IMR-90 (cell line): ENCODE measurements around the gene FOXC1. TPM values are rescaled to one million over a fixed set of nuclear protein-coding genes. Genes with fewer than 3 reads are reported as not detected.
A peak's percentile ranks its signal among the peaks of the same experiment; 100 is the strongest.

Experiments
- ATAC-seq: fragments of 200-7000 bp; cut with Tn5 transposase; 2 replicates; pipeline ENCODE4 v1.9.1; 2020; ENCODE audit warnings: low read depth, mild to moderate bottlenecking, moderate library complexity
- BruUV-seq: library from RNA; stranded (reverse); fragments of 400-500 nt; replicated peaks from 2 replicates; lab custom pipeline; 2021; lab: Mats Ljungman, UMichigan
- CTCF ChIA-PET: fragments of 300-600 bp; formaldehyde crosslinking; extraction: SDS; loops from one replicate; lab custom pipeline; 2021; ENCODE audit warnings: antibody characterized with exemption; lab: Yijun Ruan, JAX
- POLR2A ChIA-PET: fragments of 300-600 bp; sonication (Branson Sonifier 250); formaldehyde crosslinking; loops from one replicate; lab custom pipeline; 2022; ENCODE audit warnings: antibody characterized with exemption; ENCODE audit not compliant: unreplicated experiment; lab: Charles Lee
- DNase-seq: peaks from one replicate; pipeline ENCODE4 v3.0.0; 2013
- H2AFZ ChIP-seq: replicated peaks from 2 replicates; pipeline ENCODE3; 2013; ENCODE audit warnings: low read length, mild to moderate bottlenecking; ENCODE audit not compliant: poor library complexity
- H2AK5ac ChIP-seq: 2 replicates; pipeline ENCODE4 v1.6.1; 2013; ENCODE audit warnings: low read depth, low read length, inconsistent platforms
- H2AK9ac ChIP-seq: replicated peaks from 2 replicates; pipeline ENCODE3; 2013; ENCODE audit warnings: mild to moderate bottlenecking, low read depth, low read length, moderate library complexity; ENCODE audit not compliant: poor library complexity
- H2BK120ac ChIP-seq: 2 replicates; pipeline ENCODE4 v1.6.1; 2013; ENCODE audit warnings: low read depth, low read length, inconsistent platforms
- H2BK15ac ChIP-seq: 3 replicates; pipeline ENCODE4 v1.6.1; 2013; ENCODE audit warnings: low read depth, low read length, inconsistent platforms
- H2BK20ac ChIP-seq: 2 replicates; pipeline ENCODE4 v1.6.1; 2013; ENCODE audit warnings: low read depth, mild to moderate bottlenecking, inconsistent platforms, low read length, moderate library complexity
- H2BK5ac ChIP-seq: 2 replicates; pipeline ENCODE4 v1.6.1; 2013; ENCODE audit warnings: mild to moderate bottlenecking, low read depth, low read length, inconsistent platforms; ENCODE audit not compliant: poor library complexity, severe bottlenecking
- H3K14ac ChIP-seq: replicated peaks from 2 replicates; pipeline ENCODE4 v1.6.1; 2013; ENCODE audit warnings: low read depth, low read length, inconsistent platforms
- H3K18ac ChIP-seq: 2 replicates; pipeline ENCODE4 v1.6.1; 2013; ENCODE audit warnings: low read depth, low read length, control low read depth
- H3K23ac ChIP-seq: 2 replicates; pipeline ENCODE4 v1.6.1; 2013; ENCODE audit warnings: low read depth, low read length, inconsistent platforms
- H3K27ac ChIP-seq: 2 replicates; pipeline ENCODE4 v1.5.1; 2013; ENCODE audit warnings: mild to moderate bottlenecking, control low read depth, low read length; ENCODE audit not compliant: insufficient read depth
- H3K27me3 ChIP-seq: 2 replicates; pipeline ENCODE4 v1.6.1; 2013; ENCODE audit warnings: low read length; ENCODE audit not compliant: control insufficient read depth, insufficient read depth
- H3K36me3 ChIP-seq: 2 replicates; pipeline ENCODE4 v1.6.1; 2013; ENCODE audit warnings: low read length, mixed read lengths; ENCODE audit not compliant: control insufficient read depth, insufficient read depth
- H3K4ac ChIP-seq: 2 replicates; pipeline ENCODE4 v1.6.1; 2013; ENCODE audit warnings: low read depth, low read length, inconsistent platforms
- H3K4me1 ChIP-seq: 2 replicates; pipeline ENCODE4 v1.6.1; 2013; ENCODE audit warnings: low read length, mixed read lengths; ENCODE audit not compliant: control insufficient read depth, insufficient read depth
- H3K4me2 ChIP-seq: 2 replicates; pipeline ENCODE4 v1.6.1; 2013; ENCODE audit warnings: low read depth, mild to moderate bottlenecking, control low read depth, low read length, moderate library complexity
- H3K4me3 ChIP-seq: 2 replicates; pipeline ENCODE4 v1.5.1; 2013; ENCODE audit warnings: low read depth, mild to moderate bottlenecking, control low read depth, low read length, moderate library complexity; ENCODE audit not compliant: insufficient read depth
- H3K56ac ChIP-seq: 2 replicates; pipeline ENCODE4 v1.6.1; 2013; ENCODE audit warnings: low read length, inconsistent platforms; ENCODE audit not compliant: insufficient read depth; ENCODE audit errors: extremely low read depth
- H3K79me1 ChIP-seq, 2 experiments: 2 replicates each; pipeline ENCODE4 v1.6.1; 2013; ENCODE audit warnings: low read length in 2 of 2, inconsistent platforms in 1 of 2, low read depth in 1 of 2
- H3K9ac ChIP-seq: 2 replicates; pipeline ENCODE4 v1.6.1; 2013; ENCODE audit warnings: low read depth, low read length, control low read depth
- H3K9me1 ChIP-seq: 2 replicates; pipeline ENCODE4 v1.6.1; 2013; ENCODE audit warnings: low read length, inconsistent platforms; ENCODE audit not compliant: insufficient read depth
- H3K9me3 ChIP-seq: 2 replicates; pipeline ENCODE4 v1.6.1; 2013; ENCODE audit warnings: low read length; ENCODE audit not compliant: control insufficient read depth, insufficient read depth
- H4K20me1 ChIP-seq: 2 replicates; pipeline ENCODE4 v1.6.1; 2013; ENCODE audit warnings: low read length, inconsistent platforms; ENCODE audit not compliant: insufficient read depth
- H4K5ac ChIP-seq: 2 replicates; pipeline ENCODE4 v1.6.1; 2013; ENCODE audit warnings: mild to moderate bottlenecking, low read depth, low read length, control low read depth
- H4K8ac ChIP-seq, 2 experiments: 2 replicates each; pipeline ENCODE4 v1.6.1; 2013; ENCODE audit warnings: low read depth in 2 of 2, low read length in 2 of 2, control low read depth in 1 of 2, inconsistent platforms in 1 of 2
- H4K91ac ChIP-seq: 2 replicates; pipeline ENCODE4 v1.6.1; 2013; ENCODE audit warnings: low read depth, low read length, inconsistent platforms; ENCODE audit not compliant: insufficient read depth
- BHLHE40 ChIP-seq: fragments of 150-350 bp; IDR thresholded peaks from 2 replicates; pipeline ENCODE4 v1.6.1; 2016; ENCODE audit warnings: mild to moderate bottlenecking, low read depth, low read length
- CEBPB ChIP-seq: IDR thresholded peaks from 2 replicates; pipeline ENCODE4 v1.6.1; 2012; ENCODE audit warnings: low read depth, low read length, improper control_type of control experiment
- CHD1 ChIP-seq: IDR thresholded peaks from 2 replicates; pipeline ENCODE4 v1.6.1; 2012; ENCODE audit warnings: low read depth, low read length, improper control_type of control experiment
- FOS ChIP-seq: fragments of 150-350 bp; IDR thresholded peaks from 2 replicates; pipeline ENCODE4 v1.6.1; 2016; ENCODE audit warnings: low read depth, low read length
- MAFK ChIP-seq: IDR thresholded peaks from 2 replicates; pipeline ENCODE4 v1.6.1; 2012; ENCODE audit warnings: low read depth, low read length, improper control_type of control experiment
- MAZ ChIP-seq: IDR thresholded peaks from 2 replicates; pipeline ENCODE4 v1.6.1; 2012; ENCODE audit warnings: low read depth, mild to moderate bottlenecking, low read length, improper control_type of control experiment, moderate library complexity, borderline replicate concordance
- MXI1 ChIP-seq: IDR thresholded peaks from 2 replicates; pipeline ENCODE4 v1.6.1; 2012; ENCODE audit warnings: low read depth, mild to moderate bottlenecking, low read length, moderate library complexity, borderline replicate concordance
- NFE2L2 ChIP-seq: fragments of 150-350 bp; IDR thresholded peaks from 2 replicates; pipeline ENCODE4 v1.6.1; 2016; ENCODE audit warnings: low read depth, mild to moderate bottlenecking, low read length
- POLR2A ChIP-seq: IDR thresholded peaks from 2 replicates; pipeline ENCODE4 v1.6.1; 2012; ENCODE audit warnings: mild to moderate bottlenecking, low read depth, low read length
- RAD21 ChIP-seq: IDR thresholded peaks from 2 replicates; pipeline ENCODE4 v1.6.1; 2012; ENCODE audit warnings: low read length, improper control_type of control experiment
- RCOR1 ChIP-seq: IDR thresholded peaks from 2 replicates; pipeline ENCODE4 v1.6.1; 2012; ENCODE audit warnings: mild to moderate bottlenecking, low read length, improper control_type of control experiment; ENCODE audit not compliant: insufficient replicate concordance
- RFX5 ChIP-seq: IDR thresholded peaks from 2 replicates; pipeline ENCODE4 v1.8.0; 2012; ENCODE audit warnings: low read depth, mild to moderate bottlenecking, low read length, moderate library complexity
- SMC3 ChIP-seq: fragments of 150-350 bp; IDR thresholded peaks from 2 replicates; pipeline ENCODE4 v1.6.1; 2016; ENCODE audit warnings: low read depth, mild to moderate bottlenecking, antibody characterized with exemption, low read length, moderate library complexity
- WGBS, 2 experiments: methylation state at CpG; one replicate each; pipeline versions ENCODE4 v1.1.5 to v1.1.7; 2013; ENCODE audit warnings: missing lambda C conversion rate in 2 of 2; ENCODE audit not compliant: insufficient read length in 1 of 2; ENCODE audit errors: extremely low coverage in 2 of 2; 5-methylcytosine and 5-hydroxymethylcytosine counted together
- dilution Hi-C: fragments of 300-500 bp; cut with HindIII; formaldehyde crosslinking; loops from one replicate; pipeline ENCODE4 v1.14.3; 2018; ENCODE audit warnings: low sequenced_read_pairs; ENCODE audit not compliant: unreplicated experiment
- in situ Hi-C: fragments of 300-500 bp; cut with MboI; formaldehyde crosslinking; loops from 3 replicates; pipeline ENCODE4 v1.14.3; 2019; ENCODE audit warnings: low sequenced_read_pairs, inconsistent platforms, mixed read lengths
- intact Hi-C: fragments of 100-400 bp; cut with micrococcal nuclease; formaldehyde crosslinking; loops from 2 replicates; pipeline ENCODE4 v1.10.0; 2022
- polyA plus RNA-seq, 3 experiments: library from polyadenylated mRNA; depleted of rRNA; stranded (reverse); fragments of >200 nt; gene quantifications; 2 replicates each; pipeline ENCODE4 v1.2.3, GENCODE V29; 2012; ENCODE audit warnings: low replicate concordance in 1 of 3
- total RNA-seq: library from RNA; depleted of rRNA; stranded (reverse); fragments of >200 nt; gene quantifications from 2 replicates; pipeline ENCODE4 v1.2.3, GENCODE V29; 2012
- TF ChIP-seq, protein P1 (sequence below): fragments of 150-350 bp; IDR thresholded peaks from 2 replicates; pipeline ENCODE4 v1.6.1; 2017; ENCODE audit warnings: mild to moderate bottlenecking, antibody characterized with exemption, low read length, low read depth
- TF ChIP-seq, protein P2 (sequence below): fragments of 150-350 bp; IDR thresholded peaks from 2 replicates; pipeline ENCODE4 v1.6.1; 2016; ENCODE audit warnings: low read depth, mild to moderate bottlenecking, low read length, moderate library complexity, borderline replicate concordance

Gene FOXC1
- total and polyA plus RNA-seq, 2 of the 4 experiments (the other 2 are of a cell fraction) = 1.3 to 4.0 TPM

DNA sequence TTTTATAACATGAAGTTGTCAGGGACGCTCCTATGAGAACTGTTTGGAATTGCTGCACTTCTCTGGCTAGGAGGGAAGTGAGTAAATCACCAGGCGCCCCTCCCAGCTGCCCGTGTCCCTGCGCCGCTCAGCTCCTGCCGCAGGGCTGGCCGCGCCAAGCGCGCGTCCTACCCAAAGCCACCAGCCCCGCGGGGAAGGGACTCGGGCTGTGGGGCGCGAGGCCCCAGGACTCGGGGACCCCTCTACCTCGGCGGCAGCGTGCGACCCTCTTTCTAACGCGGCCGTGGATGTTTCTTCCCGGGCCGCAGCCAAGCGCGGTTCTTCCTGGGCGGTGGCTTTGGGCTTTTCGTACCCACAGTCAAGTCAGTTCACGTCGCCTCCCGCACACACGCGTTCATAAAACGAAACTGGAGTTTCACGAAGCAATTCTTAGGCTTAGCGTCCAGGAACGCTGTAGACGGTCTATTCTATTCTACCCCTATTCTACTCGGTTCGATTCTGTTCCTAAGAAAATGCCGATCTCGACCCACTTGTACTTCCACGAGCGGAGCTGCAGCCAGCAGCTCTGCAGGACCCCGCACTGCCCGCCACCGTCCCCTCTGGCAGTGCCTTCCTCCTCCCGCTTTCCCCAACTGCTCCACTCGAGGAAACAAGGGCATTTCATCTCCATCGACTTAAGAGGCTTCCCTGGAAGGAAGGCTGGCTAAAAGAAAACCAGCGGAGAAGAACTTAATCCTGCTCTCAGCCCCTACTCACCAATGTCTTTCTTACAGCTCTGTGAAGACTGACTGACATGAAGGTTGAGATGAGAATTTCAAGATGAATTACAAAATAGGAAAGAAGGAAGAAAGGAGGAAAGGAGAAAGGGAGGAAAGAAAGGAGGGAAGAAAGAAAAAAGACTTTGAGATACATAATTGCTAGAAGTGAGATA, 15.4 kb downstream of the FOXC1 start:
- Histone ChIP-seq H2BK15ac (peak overlapping the region; percentile 62), H3K4me1 (peaks cover 9% of the 10 kb centered on the region), H3K9ac (peak overlapping the region; percentile 69), H2AK5ac (peak overlapping the region; percentile 71), H3K18ac (peak overlapping the region; percentile 38), H3K27me3 (peaks cover 2% of the 10 kb centered on the region), H4K91ac (peak overlapping the region; percentile 72), H3K36me3 (peaks cover 2% of the 10 kb centered on the region; the same call in 1 of the 2 replicates), H3K79me1 (0 out of 4 replicates have a peak, but pooled peaks cover 4 to 5% of the 10 kb centered on the region in 2 experiments), H2BK20ac (peak overlapping the region; percentile 75; the same call in 1 of the 2 replicates), H3K4me3 (peak overlapping the region; percentile 67), H4K5ac (peak overlapping the region; percentile 35), H2AK9ac (peak overlapping the region; percentile 13), H3K9me3 (no peaks in the 10 kb centered on the region), H3K4me2 (peak overlapping the region; percentile 88), H2AFZ (peak overlapping the region; percentile 88), H4K8ac (peak overlapping the region; percentile 82 to 88), H3K9me1 (0 out of 2 replicates have a peak, but pooled peaks cover 3% of the 10 kb centered on the region), H3K4ac (peak overlapping the region; percentile 74), H2BK5ac (peak overlapping the region; percentile 15), H3K14ac (peak overlapping the region; percentile 89), H3K27ac (peak overlapping the region; percentile 56), H2BK120ac (peak overlapping the region; percentile 50), H3K56ac (peak overlapping the region; percentile 48; the same call in 1 of the 2 replicates), H3K23ac (peak overlapping the region; percentile 79), H4K20me1 (no peaks in the 10 kb centered on the region)
- 3% methylated on average over 26 of the region's 53 CpGs; no CpG with 5 or more reads in 1 of the 2 experiments for WGBS, 2 experiments
- BruUV-seq = no TSS peak
- ChIA-PET POLR2A (interaction anchor here (0.7 kb wide), 1 partner anchor 293 kb away, joined by 28 read pairs; no protein-coding TSS in a partner anchor), CTCF (interaction anchor here (0.6 to 2.2 kb wide), 4 partner anchors 11 to 823 kb away, joined by 3 to 5 read pairs (median 4); no protein-coding TSS in a partner anchor)
- ATAC-seq (peak; percentile 85), DNase-seq (peak; percentile 62)
- dilution Hi-C loops (no loop called here), in situ Hi-C loops (no loop called here), intact Hi-C loops (no loop called here)
- TF ChIP-seq NFE2L2 (no peak), RAD21 (no peak), RFX5 (no peak), MAFK (no peak), BHLHE40 (no peak), CHD1 (no peak), RCOR1 (no peak), SMC3 (no peak), POLR2A (no peak), FOS (no peak), CEBPB (no peak), MXI1 (no peak), MAZ (no peak)
- TF ChIP-seq, protein P1, sequence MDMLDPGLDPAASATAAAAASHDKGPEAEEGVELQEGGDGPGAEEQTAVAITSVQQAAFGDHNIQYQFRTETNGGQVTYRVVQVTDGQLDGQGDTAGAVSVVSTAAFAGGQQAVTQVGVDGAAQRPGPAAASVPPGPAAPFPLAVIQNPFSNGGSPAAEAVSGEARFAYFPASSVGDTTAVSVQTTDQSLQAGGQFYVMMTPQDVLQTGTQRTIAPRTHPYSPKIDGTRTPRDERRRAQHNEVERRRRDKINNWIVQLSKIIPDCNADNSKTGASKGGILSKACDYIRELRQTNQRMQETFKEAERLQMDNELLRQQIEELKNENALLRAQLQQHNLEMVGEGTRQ = no peak
- TF ChIP-seq, protein P2, sequence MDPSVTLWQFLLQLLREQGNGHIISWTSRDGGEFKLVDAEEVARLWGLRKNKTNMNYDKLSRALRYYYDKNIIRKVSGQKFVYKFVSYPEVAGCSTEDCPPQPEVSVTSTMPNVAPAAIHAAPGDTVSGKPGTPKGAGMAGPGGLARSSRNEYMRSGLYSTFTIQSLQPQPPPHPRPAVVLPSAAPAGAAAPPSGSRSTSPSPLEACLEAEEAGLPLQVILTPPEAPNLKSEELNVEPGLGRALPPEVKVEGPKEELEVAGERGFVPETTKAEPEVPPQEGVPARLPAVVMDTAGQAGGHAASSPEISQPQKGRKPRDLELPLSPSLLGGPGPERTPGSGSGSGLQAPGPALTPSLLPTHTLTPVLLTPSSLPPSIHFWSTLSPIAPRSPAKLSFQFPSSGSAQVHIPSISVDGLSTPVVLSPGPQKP = no peak
